K562 (cell line): Measurements from ENCODE around the gene ZNF106.

Experiments used
- MEF2A ChIP-seq: IDR thresholded peaks from 2 replicates; pipeline ENCODE4 v1.6.1; 2011; ENCODE audit warnings: low read depth, mild to moderate bottlenecking, low read length, moderate library complexity; ENCODE audit not compliant: control insufficient read depth
- RNF2 ChIP-seq: sonication (generic); IDR thresholded peaks from 2 replicates; pipeline ENCODE4 v1.6.1; 2016
- SP1 ChIP-seq: sonication (generic); formaldehyde crosslinking; IDR thresholded peaks from 2 replicates; pipeline ENCODE4 v1.8.1; 2022; ENCODE audit warnings: mild to moderate bottlenecking, missing genetic modification reagents
- TBP ChIP-seq: optimal IDR thresholded peaks from 2 replicates; pipeline ENCODE3; 2011; ENCODE audit warnings: low read depth, low read length, improper control_type of control experiment
- TCF7L2 ChIP-seq: fragments of 150-350 bp; IDR thresholded peaks from 2 replicates; pipeline ENCODE4 v1.6.1; 2016; ENCODE audit warnings: low read depth, mild to moderate bottlenecking, low read length, moderate library complexity
- TCFL5 ChIP-seq: fragments of 250-450 bp; sonication (Bioruptor Pico); conservative IDR thresholded peaks from 2 replicates; pipeline ENCODE4 v1.6.1; 2021; ENCODE audit warnings: mild to moderate bottlenecking, moderate library complexity, matching md5 sums
- TF ChIP-seq, protein P1 (sequence below): conservative IDR thresholded peaks from 2 replicates; pipeline ENCODE4 v1.6.1; 2011; ENCODE audit warnings: low read depth, mild to moderate bottlenecking, low read length; ENCODE audit not compliant: control insufficient read depth

DNA sequence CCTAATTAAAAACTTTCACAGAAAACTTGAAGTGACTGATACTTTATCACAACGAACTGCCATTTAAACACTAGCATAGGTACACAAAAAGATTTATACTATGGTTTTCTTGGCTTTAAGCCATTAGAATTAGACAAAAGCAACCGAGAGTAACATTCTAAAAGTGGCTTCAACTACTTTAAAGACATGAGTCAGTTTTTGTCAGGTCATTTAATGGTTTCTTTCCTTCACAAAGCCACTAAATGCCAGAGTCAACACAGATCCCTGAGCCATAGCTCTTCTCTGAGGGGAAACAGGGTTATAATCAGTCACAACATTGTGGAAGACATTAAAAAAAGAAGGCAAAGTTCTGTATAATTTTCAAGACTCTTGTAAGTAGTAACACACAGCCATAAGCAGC is 77.0 kb downstream of the ZNF106 start:
- TF ChIP-seq MEF2A: no peak
- no peak for TF ChIP-seq RNF2
- TF ChIP-seq SP1 (CRISPR knock-in tag): no peak
- TF ChIP-seq TBP: no peak
- no peak for TF ChIP-seq TCFL5 (CRISPR knock-in tag)
- no peak for TF ChIP-seq TCF7L2
- TF ChIP-seq, protein P1, sequence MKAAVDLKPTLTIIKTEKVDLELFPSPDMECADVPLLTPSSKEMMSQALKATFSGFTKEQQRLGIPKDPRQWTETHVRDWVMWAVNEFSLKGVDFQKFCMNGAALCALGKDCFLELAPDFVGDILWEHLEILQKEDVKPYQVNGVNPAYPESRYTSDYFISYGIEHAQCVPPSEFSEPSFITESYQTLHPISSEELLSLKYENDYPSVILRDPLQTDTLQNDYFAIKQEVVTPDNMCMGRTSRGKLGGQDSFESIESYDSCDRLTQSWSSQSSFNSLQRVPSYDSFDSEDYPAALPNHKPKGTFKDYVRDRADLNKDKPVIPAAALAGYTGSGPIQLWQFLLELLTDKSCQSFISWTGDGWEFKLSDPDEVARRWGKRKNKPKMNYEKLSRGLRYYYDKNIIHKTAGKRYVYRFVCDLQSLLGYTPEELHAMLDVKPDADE: no peak
